Activated T-cell treated with anti-CD3 and anti-CD28 coated beads, Interleukin-2, amount 50 U/mL, for 1 hour (primary cell): ENCODE results near the gene OLFML3.
"Not testable (repeated sequence)": the region's sequence is repeated elsewhere in the genome, so short reads cannot be mapped to it uniquely, and the experiment has no call there.

Source experiments
- DNase-seq: peaks from one replicate; pipeline ENCODE4 v3.0.0-alpha.2; 2020

Gene OLFML3

GRCh38 chr1:113993766-113994165 is 14.5 kb downstream of the OLFML3 start:
- DNase-seq, result no peak

DNA sequence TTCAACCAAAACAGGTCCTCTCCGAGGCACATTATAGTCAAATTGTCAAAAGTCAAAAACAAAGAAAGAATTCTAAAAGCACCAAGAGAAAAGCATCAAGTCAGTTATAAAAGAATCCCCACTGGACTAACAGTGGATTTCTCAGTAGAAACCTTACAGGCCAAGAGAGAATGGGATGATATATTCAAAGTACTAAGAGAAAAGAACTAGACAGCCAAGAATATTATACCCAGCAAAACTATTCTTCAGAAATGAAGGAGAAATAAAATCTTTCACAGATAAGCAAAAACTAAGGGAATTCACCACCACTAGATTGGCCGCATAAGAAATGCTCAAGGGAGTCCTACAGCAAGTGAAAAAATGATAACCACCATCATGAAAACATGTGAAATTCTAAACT is 16.1 kb downstream of the OLFML3 start:
- no peak for DNase-seq

GRCh38 chr1:113998361-113998760 is 19.1 kb downstream of the OLFML3 start:
- DNase-seq, result no peak

- DNase-seq, result no peak
Measured at GRCh38 chr1:113999233-113999632, 20.0 kb downstream of the OLFML3 start.

DNA sequence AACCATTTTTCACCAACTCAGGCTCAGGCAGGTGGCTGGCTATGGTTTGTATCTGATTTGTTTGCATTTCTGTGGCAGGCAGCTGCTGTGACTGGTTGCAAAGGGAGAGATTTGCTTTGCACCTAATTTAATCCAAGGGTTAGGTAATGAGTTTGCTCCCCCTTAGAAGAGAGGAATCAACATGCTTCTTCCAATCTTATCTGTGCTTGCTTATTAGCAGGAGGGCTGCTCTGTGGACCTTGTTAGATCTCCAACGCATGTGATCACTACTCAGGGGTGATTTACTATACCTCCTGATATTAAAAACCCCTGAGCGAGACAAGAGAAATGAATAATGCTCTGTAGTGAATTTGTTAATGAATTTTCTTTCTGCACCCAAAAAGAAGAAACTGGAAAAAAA is 20.5 kb downstream of the OLFML3 start:
- DNase-seq, result no peak

GRCh38 chr1:114000406-114000805 is 21.1 kb downstream of the OLFML3 start:
- no peak for DNase-seq

- DNase-seq, result no peak
Measured at GRCh38 chr1:114002492-114003239, 23.4 kb downstream of the OLFML3 start.

DNA sequence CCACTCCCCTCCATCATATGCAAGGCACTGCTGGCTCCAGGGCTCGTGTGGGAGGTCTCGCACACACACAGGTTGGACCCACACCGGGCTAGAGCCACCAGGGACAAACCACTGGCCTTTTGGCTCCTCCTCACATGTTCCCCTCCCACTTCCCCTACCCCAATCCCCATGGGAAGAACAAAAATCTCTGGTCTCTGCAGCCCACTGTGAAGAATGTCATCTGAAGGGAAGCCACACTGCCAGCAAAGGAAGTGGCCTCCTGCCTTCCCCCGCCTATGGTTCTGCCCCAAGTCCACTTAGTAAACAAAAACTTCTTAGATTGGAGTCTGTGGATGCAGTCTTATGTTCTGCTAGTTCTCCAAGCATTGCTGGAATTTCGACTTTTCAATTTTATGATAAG is 24.2 kb downstream of the OLFML3 start:
- no peak for DNase-seq

- not testable (repeated sequence) for DNase-seq
Measured at GRCh38 chr1:114006825-114007224, 27.6 kb downstream of the OLFML3 start.

DNA sequence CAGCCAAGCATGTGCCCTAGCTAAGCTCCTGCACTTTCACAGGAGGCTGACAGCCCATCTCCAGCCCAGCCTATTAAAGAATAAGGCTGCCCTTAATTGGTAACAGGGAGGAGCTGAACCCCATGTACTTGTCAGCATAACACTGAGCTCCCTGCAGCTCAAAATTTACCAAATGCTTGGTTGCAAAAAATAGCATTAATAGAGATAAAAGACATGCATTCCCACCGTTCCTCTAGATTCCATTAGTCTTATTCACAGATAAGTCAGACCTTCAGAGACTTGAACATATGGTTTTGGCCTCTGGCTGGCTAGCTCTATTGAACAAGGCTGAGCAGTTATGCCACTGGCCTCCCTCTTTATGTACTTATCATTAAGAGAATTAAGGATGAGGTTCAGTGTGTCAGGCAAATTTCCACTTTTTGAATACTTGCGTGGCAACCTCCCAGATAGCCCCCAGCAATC is 29.2 kb downstream of the OLFML3 start:
- DNase-seq, result no peak

- DNase-seq, result no peak
Measured at GRCh38 chr1:114008993-114009392, 29.7 kb downstream of the OLFML3 start.

DNA sequence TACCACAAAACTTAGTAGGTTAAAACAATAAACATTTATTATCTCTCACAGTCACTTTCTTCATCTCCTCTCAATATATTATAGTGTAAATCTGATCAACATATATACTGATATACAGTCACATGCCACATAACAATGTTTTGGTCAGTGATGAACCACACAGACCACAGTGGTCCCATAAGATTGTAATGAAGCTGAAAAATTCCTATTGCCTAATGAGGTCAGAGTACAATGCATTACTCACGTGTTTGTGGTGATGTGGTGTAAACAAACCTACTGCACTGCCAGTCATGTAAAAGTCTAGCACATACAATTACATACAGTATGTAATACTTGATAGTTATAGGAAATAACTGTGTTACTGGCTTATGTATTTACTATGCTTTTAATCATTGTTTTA is 30.1 kb downstream of the OLFML3 start:
- no peak for DNase-seq

GRCh38 chr1:114010433-114011184 is 31.3 kb downstream of the OLFML3 start:
- no peak for DNase-seq

DNA sequence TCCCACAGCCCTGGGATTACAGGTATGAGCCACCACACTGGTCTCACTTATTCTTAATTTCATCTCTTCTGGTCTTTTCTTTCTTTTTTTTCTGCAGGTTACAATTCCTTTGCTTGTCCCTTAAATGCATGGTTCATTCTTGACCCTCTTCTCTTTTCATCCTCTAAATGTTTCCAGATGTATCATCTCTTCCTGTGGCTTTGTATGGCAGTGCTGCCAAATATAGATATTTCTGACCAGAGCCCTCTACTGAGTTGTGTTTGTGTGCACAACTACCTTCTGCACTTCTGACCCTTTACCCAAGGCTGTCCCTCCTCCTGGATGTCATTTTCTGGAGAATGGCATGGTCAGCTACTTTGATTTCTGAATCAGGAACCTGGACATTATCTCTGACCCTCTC is 32.5 kb downstream of the OLFML3 start:
- no peak for DNase-seq

DNA sequence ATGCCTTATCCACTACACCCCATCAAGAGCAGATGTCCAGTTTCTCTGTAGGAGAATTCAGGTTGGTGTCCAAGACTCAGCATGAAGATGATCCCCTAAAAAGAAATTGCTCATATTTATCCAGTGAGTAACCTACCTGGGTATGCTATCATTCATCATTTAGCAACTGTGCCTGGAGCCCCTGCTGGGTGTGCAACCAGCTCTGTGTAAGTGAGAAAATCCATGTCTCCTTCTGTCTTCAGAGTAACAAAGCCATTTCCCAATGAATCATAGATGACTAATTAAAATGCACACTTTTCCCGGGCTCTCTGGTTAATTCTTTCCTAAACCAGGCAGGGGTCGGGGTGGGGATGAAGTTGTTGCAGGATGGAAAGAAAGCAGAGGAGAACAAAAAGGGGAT is 35.8 kb downstream of the OLFML3 start:
- no peak for DNase-seq

DNA sequence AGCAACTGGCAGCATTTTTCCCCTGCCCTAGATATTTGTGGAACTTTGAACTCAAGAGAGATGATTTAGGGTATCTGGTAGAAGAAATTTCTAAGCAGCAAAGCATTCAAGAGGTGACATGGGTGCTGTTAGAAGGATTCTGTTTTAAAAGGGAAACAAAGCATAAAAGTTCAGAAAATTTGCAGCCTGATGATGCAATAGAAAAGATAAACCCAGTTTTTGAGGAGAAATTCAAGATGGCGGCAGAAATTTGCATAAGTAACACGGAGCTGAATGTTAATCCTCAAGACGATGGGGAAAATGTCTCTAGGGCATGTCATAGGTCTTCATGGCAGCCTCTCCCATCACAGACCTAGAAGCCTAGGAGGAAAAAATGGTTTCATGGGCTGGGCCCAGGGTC is 40.5 kb downstream of the OLFML3 start:
- DNase-seq, result not testable (repeated sequence)

DNA sequence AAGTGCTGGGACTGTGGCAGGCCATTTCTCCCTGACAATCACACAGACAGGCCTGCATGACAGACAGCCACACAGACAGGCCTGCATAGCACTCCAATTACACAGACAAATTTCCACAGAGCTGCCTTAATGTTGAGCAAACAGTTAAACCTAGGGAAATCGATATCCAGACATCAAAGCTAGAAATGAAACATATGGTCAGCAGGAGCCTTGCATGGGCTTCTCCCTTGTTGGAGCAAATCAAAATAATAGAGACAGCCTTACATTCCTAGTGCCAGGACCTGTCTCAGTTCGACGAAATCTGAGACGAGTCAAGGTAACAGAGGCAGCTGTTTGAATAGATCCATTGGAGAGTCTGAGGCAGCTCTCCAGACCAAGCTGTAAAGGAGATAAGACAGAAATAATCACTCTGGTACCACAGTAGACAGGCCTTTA is 42.4 kb downstream of the OLFML3 start:
- no peak for DNase-seq

DNA sequence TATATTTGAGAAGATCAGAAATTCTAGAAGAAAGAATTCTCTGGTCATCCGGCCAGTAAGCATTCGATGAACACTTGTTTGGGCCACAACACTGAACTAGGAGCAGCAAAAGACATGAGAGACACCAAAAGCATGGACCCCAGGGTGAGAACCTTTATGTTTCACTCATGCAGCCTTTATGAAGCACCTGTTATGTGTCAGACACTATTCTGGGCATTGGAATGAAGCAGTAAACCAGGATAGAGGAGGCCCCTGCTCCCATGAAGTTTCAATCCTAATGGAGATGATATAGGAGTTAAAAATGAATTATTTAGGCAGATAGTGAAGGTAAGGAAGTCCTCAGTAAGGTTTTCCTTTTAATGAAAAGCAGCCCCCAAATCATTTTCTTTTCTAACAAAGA is 43.6 kb downstream of the OLFML3 start:
- DNase-seq, result no peak

DNA sequence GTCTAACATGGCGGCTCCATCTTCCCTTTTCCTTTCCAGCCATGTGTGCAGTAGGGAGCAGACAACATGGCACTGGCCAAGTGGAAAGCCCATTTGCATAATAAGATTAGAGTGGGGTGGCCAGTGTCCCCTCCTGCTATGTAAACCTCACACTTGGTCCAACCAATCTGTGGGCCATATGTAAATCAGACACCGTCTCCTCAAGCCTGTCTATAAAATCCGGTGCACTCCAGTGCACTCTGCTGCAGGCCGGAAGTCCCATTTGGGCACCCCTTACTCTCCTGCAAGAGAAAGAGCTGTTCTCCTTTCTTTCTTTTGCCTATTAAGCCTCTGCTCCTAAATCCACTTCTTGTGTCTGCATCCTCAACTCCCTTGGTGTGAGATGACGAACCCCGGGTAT is 44.1 kb downstream of the OLFML3 start:
- no peak for DNase-seq

- DNase-seq, result no peak
Measured at GRCh38 chr1:114024049-114024448, 44.8 kb downstream of the OLFML3 start.

DNA sequence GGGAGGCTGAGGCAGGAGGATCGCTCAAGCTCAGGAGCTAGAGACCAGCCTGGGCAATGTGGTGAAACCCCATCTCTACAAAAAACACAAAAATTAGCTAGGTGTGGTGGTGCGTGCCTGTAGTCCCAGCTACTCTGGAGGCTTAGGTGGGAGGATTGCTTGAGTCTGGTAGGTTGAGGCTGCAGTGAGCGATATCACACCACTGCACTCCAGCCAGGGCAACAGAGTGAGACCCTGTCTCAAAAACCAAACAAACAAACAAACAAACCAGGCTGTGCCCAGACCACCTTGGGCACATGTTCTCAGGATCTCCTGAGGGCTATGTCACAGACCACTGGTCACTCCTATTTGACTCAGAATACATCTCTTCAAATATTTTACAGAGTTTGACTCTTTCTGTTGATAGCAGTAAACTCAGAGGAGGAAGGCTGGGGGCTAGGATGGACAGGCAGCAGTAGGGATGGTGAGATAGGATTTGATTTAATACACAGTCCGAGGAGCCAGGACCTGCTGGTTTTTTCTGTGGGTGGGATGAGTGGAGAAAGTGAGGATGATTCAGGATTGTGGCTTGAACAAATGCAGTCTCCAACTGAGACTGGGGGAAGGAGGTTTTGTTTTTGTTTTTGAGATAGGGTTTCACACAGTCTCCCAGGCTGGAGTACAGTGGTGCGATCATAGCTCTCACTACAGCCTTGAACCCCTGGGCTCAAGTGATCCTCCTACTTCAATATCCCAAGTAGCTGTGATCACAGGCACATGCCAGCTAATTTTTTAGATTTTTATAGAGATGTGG is 46.5 kb downstream of the OLFML3 start:
- DNase-seq, result no peak

GRCh38 chr1:114026797-114027196 is 47.5 kb downstream of the OLFML3 start:
- no peak for DNase-seq
